22Rv1 (cell line): ENCODE results near the gene SRCAP.

ENCODE experiments used
- H3K27ac ChIP-seq: fragments of 450-650 bp; 2 replicates; pipeline ENCODE4 v1.5.1; 2017
- ZFX ChIP-seq: fragments of 450-650 bp; IDR thresholded peaks from 2 replicates; pipeline ENCODE4 v1.6.1; 2017; ENCODE audit warnings: antibody characterized with exemption, borderline replicate concordance
- TF ChIP-seq, protein P1 (sequence below): fragments of 450-650 bp; IDR thresholded peaks from 2 replicates; pipeline ENCODE4 v1.5.1; 2017; ENCODE audit warnings: mild to moderate bottlenecking

The SRCAP gene

DNA sequence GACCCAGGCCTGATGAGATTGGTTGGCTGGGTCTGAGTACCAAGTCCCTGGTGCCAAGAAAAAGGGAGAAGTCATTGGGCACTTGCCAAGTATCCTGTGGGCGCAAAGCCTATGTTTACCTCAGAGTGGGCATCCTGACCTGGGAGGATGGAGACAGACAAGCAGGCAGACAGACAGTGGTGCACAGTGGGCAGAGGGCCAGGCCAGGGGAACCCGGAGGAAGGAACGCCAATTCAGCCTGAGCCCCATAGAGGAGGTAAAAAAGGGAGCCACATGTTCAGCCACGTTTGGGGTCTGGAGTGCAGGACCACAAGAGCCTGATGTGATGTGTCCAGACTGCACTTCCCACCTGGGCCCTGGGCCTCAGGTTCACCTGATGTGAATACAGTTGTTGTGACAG is 54.6 kb downstream of the SRCAP start:
- TF ChIP-seq, protein P1, sequence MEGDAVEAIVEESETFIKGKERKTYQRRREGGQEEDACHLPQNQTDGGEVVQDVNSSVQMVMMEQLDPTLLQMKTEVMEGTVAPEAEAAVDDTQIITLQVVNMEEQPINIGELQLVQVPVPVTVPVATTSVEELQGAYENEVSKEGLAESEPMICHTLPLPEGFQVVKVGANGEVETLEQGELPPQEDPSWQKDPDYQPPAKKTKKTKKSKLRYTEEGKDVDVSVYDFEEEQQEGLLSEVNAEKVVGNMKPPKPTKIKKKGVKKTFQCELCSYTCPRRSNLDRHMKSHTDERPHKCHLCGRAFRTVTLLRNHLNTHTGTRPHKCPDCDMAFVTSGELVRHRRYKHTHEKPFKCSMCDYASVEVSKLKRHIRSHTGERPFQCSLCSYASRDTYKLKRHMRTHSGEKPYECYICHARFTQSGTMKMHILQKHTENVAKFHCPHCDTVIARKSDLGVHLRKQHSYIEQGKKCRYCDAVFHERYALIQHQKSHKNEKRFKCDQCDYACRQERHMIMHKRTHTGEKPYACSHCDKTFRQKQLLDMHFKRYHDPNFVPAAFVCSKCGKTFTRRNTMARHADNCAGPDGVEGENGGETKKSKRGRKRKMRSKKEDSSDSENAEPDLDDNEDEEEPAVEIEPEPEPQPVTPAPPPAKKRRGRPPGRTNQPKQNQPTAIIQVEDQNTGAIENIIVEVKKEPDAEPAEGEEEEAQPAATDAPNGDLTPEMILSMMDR = no peak
- no peak for TF ChIP-seq ZFX

DNA sequence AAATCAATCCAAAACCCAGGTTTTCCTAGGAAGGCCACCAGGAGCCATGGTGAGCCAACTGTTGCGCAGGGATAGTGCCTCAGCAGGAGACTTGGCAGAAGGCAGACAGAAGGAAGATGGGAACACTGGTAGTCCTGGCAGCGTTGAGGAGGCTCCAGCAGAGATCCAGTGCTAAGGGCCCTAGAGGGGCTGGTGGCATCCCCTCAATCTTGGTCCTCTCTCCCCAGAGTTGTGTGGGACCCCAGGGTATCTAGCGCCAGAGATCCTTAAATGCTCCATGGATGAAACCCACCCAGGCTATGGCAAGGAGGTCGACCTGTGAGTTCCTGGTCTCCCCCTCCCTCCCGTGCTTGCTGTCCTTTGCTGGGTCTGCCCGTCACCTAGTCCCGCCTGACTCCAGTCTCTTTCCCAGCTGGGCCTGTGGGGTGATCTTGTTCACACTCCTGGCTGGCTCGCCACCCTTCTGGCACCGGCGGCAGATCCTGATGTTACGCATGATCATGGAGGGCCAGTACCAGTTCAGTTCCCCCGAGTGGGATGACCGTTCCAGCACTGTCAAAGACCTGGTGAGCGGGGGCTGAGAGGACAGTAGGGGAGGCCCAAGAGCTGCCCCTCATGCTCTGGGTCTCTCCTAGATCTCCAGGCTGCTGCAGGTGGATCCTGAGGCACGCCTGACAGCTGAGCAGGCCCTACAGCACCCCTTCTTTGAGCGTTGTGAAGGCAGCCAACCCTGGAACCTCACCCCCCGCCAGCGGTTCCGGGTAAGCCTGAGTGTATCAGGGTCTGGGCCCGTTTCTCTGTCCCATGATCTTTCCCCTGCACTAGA is 57.2 kb downstream of the SRCAP start:
- peak overlapping the region; percentile 10; the same call in 1 of the 2 replicates for H3K27ac ChIP-seq
- TF ChIP-seq, protein P1 = no peak
- TF ChIP-seq ZFX = no peak

More for the DNA sequence above, 54.6 kb downstream of the SRCAP start:
- peak overlapping the region; percentile 23; the same call in 1 of the 2 replicates for H3K27ac ChIP-seq

DNA sequence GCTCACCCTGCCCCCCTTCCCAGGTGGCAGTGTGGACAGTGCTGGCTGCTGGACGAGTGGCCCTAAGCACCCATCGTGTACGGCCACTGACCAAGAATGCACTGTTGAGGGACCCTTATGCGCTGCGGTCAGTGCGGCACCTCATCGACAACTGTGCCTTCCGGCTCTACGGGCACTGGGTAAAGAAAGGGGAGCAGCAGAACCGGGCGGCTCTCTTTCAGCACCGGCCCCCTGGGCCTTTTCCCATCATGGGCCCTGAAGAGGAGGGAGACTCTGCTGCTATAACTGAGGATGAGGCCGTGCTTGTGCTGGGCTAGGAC is 57.8 kb downstream of the SRCAP start:
- TF ChIP-seq, protein P1 = no peak
- TF ChIP-seq ZFX = no peak
- H3K27ac ChIP-seq = peak overlapping the region; percentile 10; the same call in 1 of the 2 replicates

DNA sequence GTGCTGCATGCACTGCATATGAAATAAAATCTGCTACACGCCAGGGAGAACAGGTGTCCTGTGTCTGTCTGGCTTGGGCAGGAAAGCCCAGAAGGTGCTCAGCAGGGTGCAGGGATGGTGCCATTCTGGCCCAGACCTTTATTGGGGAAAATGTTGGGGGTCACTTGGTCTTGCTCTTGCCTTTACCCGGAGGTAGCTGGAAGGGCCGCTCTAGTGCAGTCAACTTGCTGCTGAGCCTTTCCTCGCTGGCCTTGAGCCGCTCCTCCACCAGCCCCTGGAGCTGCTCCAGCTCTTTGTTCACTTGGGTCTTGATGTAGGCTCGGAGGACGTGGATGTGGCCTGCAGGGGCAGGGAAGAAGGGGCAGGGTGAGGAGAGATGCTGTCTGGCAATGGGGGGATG is 58.3 kb downstream of the SRCAP start:
- TF ChIP-seq, protein P1 = no peak
- no peak for TF ChIP-seq ZFX
- 0 out of 2 replicates have a peak overlapping the region, but pooled peaks have one; percentile 10 for H3K27ac ChIP-seq

DNA sequence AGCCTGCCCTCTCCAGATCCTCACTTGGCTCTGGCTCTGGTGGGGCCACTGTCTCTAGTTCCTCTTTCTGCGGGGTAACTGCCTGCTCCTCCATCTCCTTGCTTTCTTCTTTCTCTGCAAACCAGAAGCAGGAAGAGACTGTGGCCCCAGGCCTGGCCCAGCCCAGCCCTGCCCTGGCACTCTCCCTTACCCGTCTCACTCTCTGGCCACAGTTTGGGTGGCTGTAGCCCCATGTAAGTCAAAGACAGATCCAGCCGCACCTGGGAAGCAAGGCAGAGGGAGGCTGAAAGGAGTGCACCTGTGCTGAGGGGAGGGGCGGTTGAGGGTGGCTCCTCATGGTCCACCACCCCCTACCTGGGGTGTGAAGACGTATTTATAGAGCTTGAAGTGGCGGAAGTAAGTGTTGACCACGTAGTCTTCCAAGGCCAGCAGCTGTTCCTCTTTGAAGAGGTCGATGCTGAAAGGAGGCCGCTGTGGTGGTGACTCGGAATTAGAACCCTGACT is 60.1 kb downstream of the SRCAP start:
- TF ChIP-seq, protein P1 = no peak
- no peak for TF ChIP-seq ZFX
- no peak overlapping the region for H3K27ac ChIP-seq

DNA sequence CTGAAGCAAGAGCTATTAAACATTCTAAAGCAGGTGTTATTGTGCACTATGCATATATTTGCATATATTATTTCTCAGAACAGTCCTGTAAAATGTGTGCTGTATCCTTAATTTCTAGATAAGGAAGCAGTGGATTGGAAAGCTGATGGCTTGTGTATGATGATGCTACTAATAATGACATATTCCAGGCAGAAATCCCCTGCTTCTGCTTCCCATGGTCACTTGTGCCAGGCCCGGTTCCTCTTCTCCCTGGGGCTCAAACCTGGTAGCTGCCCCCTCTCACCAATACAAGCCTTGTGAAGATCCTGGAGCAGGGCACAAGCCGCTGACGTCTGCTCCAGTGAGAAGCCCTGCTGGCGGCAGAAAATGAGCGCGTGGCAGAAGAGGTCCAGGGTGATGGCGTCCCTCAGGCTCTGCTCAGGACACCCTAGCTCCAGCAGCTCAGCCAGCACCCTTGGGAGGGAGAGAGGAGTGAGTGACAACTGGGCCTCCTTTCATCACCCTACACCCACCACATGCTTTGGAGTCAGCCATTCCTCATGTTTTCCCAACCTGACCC is 61.1 kb downstream of the SRCAP start:
- H3K27ac ChIP-seq = peak overlapping the region; percentile 91; the same call in 1 of the 2 replicates
- TF ChIP-seq, protein P1 = no peak
